GM12892 (cell line): ENCODE measurements around the gene TBC1D2B.

ENCODE experiments used
- POLR2A ChIP-seq: IDR thresholded peaks from 2 replicates; pipeline ENCODE4 v1.6.1; 2011; ENCODE audit warnings: low read depth, low read length, control low read depth
- POLR2AphosphoS5 ChIP-seq: IDR thresholded peaks from 2 replicates; pipeline ENCODE4 v1.6.1; 2011; ENCODE audit warnings: low read depth, low read length, control low read depth
- TAF1 ChIP-seq: IDR thresholded peaks from 2 replicates; pipeline ENCODE4 v1.6.1; 2011; ENCODE audit warnings: low read depth, mild to moderate bottlenecking, control low read depth, low read length, borderline replicate concordance

GRCh38 chr15:78084449-78084750 is 6.9 kb upstream of the TBC1D2B start:
- TF ChIP-seq POLR2AphosphoS5 (no peak), TAF1 (no peak), POLR2A (no peak)
